Measurements from ENCODE around the gene MTCL1.
"Not testable (repeated sequence)": the region's sequence is repeated elsewhere in the genome, so short reads cannot be mapped to it uniquely, and the experiment has no call there.

Gene MTCL1

GRCh38 chr18:8744038-8744437, 38.7 kb downstream of the MTCL1 start:
- DNase-seq (ENCODE audit: low read depth in 2 of 2): no peak

GRCh38 chr18:8744656-8745055, 39.3 kb downstream of the MTCL1 start:
- DNase-seq (ENCODE audit: low read depth in 2 of 2): no peak

GRCh38 chr18:8745355-8746014, 40.1 kb downstream of the MTCL1 start:
- no peak for DNase-seq (ENCODE audit: low read depth in 2 of 2)

GRCh38 chr18:8747440-8747937, 42.1 kb downstream of the MTCL1 start:
- DNase-seq (ENCODE audit: low read depth in 2 of 2): no peak

- DNase-seq (ENCODE audit: low read depth in 2 of 2): no peak
Observed at GRCh38 chr18:8749492-8749891, 44.1 kb downstream of the MTCL1 start.

- no peak for DNase-seq (ENCODE audit: low read depth in 2 of 2)
Observed at GRCh38 chr18:8750954-8751415, 45.6 kb downstream of the MTCL1 start.

- no peak for DNase-seq (ENCODE audit: low read depth in 2 of 2)
Observed at GRCh38 chr18:8751692-8752091, 46.3 kb downstream of the MTCL1 start.

GRCh38 chr18:8752329-8752728, 47.0 kb downstream of the MTCL1 start:
- no peak for DNase-seq (ENCODE audit: low read depth in 2 of 2)

GRCh38 chr18:8754995-8755960, 49.9 kb downstream of the MTCL1 start:
- no peak for DNase-seq (ENCODE audit: low read depth in 2 of 2)

GRCh38 chr18:8756571-8756970, 51.2 kb downstream of the MTCL1 start:
- no peak for DNase-seq (ENCODE audit: low read depth in 2 of 2)

- no peak for DNase-seq (ENCODE audit: low read depth in 2 of 2)
Observed at GRCh38 chr18:8757396-8757997, 52.1 kb downstream of the MTCL1 start.

GRCh38 chr18:8758466-8758865, 53.1 kb downstream of the MTCL1 start:
- no peak for DNase-seq (ENCODE audit: low read depth in 2 of 2)

- DNase-seq (ENCODE audit: low read depth in 2 of 2): no peak
Observed at GRCh38 chr18:8760984-8761383, 55.6 kb downstream of the MTCL1 start.

- DNase-seq (ENCODE audit: low read depth in 2 of 2): not testable (repeated sequence)
Observed at GRCh38 chr18:8761535-8761934, 56.2 kb downstream of the MTCL1 start.

GRCh38 chr18:8762968-8763367, 57.6 kb downstream of the MTCL1 start:
- DNase-seq (ENCODE audit: low read depth in 2 of 2): no peak

- DNase-seq (ENCODE audit: low read depth in 2 of 2): no peak
Observed at GRCh38 chr18:8763611-8764010, 58.3 kb downstream of the MTCL1 start.

- DNase-seq (ENCODE audit: low read depth in 2 of 2): no peak
Observed at GRCh38 chr18:8765783-8766463, 60.6 kb downstream of the MTCL1 start.

- no peak for DNase-seq (ENCODE audit: low read depth in 2 of 2)
Observed at GRCh38 chr18:8766559-8767293, 61.4 kb downstream of the MTCL1 start.

- no peak for DNase-seq (ENCODE audit: low read depth in 2 of 2)
Observed at GRCh38 chr18:8767340-8767739, 62.0 kb downstream of the MTCL1 start.

- no peak for DNase-seq (ENCODE audit: low read depth in 2 of 2)
Observed at GRCh38 chr18:8769509-8770095, 64.2 kb downstream of the MTCL1 start.

- DNase-seq (ENCODE audit: low read depth in 2 of 2): no peak
Observed at GRCh38 chr18:8770657-8771056, 65.3 kb downstream of the MTCL1 start.
